NCI-H2227 (cell line): ENCODE measurements around the gene PDIA5.
A peak's percentile ranks its signal among the peaks of the same experiment; 100 is the strongest.

Experiments used
- DNase-seq: peaks from one replicate; lab custom pipeline; 2025; ENCODE audit not compliant: unreplicated experiment; lab: John Stamatoyannopoulos, UW

The PDIA5 gene

GRCh38 chr3:123066896-123067688 is at the start of gene PDIA5:
TSS of gene PDIA5 (plus strand) at chr3:123067025. CDS start at chr3:123067165, 140 bp downstream.
- peak; percentile 90 for DNase-seq

GRCh38 chr3:123018683-123019082 is 48.1 kb upstream of the PDIA5 start:
- DNase-seq = no peak

GRCh38 chr3:123019161-123019560 is 47.7 kb upstream of the PDIA5 start:
- no peak for DNase-seq

- DNase-seq = no peak
Measured at GRCh38 chr3:123019591-123019990, 47.2 kb upstream of the PDIA5 start.

GRCh38 chr3:123020709-123021108 is 46.1 kb upstream of the PDIA5 start:
- no peak for DNase-seq

- no peak for DNase-seq
Measured at GRCh38 chr3:123021388-123021787, 45.4 kb upstream of the PDIA5 start.

GRCh38 chr3:123021996-123022510 is 44.8 kb upstream of the PDIA5 start:
- DNase-seq = peak; percentile 29

- DNase-seq = no peak
Measured at GRCh38 chr3:123024056-123024455, 42.8 kb upstream of the PDIA5 start.

- DNase-seq = peak; percentile 39
Measured at GRCh38 chr3:123025642-123026521, 40.9 kb upstream of the PDIA5 start.

- peak; percentile 26 for DNase-seq
Measured at GRCh38 chr3:123026565-123027291, 40.1 kb upstream of the PDIA5 start.

- DNase-seq = peak; percentile 63
Measured at GRCh38 chr3:123027292-123028232, 39.3 kb upstream of the PDIA5 start, which contains the start of gene SEMA5B. TSS of gene SEMA5B (minus strand) at chr3:123027763. CDS start at chr3:122961263, 66,500 bp downstream.

- peak; percentile 59 for DNase-seq
Measured at GRCh38 chr3:123028233-123028828, 38.5 kb upstream of the PDIA5 start.

- DNase-seq = no peak
Measured at GRCh38 chr3:123031051-123031450, 35.8 kb upstream of the PDIA5 start.

- DNase-seq = no peak
Measured at GRCh38 chr3:123032057-123032456, 34.8 kb upstream of the PDIA5 start.

GRCh38 chr3:123034120-123034519 is 32.7 kb upstream of the PDIA5 start:
- DNase-seq = no peak

GRCh38 chr3:123034996-123035395 is 31.8 kb upstream of the PDIA5 start:
- DNase-seq = no peak

GRCh38 chr3:123036352-123037014 is 30.3 kb upstream of the PDIA5 start:
- DNase-seq = no peak

GRCh38 chr3:123037015-123037375 is 29.8 kb upstream of the PDIA5 start:
- DNase-seq = no peak

GRCh38 chr3:123038751-123039150 is 28.1 kb upstream of the PDIA5 start:
- no peak for DNase-seq
